ENCODE results near the gene NBEA. TPM values are rescaled to one million over a fixed set of nuclear protein-coding genes. Genes with fewer than 3 reads are reported as not detected.
"Not testable (repeated sequence)": the region's sequence is repeated elsewhere in the genome, so short reads cannot be mapped to it uniquely, and the experiment has no call there.

NBEA gene
- total RNA-seq, 1 experiment from 2014 or later = not detected

DNA sequence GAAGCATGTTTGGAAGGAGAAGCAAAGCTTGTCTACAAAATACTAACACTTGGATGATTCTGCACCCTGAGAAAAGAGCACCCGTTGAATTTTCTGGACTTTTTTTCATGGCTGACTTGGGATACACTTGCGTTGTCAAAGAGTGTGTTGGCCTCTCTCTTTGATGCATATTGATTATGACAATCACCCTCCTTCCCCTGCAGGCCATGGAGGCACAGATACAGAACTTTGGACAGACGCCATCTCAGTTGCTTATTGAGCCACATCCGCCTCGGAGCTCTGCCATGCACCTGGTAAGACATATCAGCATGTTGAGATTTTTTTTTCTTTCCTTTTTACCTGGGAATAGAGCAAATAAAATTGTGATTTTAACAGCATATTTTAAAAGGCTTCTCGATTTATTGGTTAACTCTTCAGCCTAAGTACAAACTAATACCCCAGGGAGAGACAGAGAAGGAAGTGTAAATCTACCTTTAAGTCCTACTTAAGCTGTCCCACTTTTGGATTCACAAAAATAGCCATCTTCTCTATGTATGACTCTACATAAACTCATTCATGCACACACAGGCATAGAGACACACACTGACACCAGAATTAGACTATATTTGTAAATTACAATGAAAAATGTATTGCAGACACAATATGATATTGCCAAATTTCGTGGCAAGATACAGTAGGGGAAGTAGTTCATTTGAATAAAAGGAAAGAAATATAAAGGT lies 704.1 kb downstream of the NBEA start:
- DNase-seq (ENCODE audit: low spot score) = no peak

DNA sequence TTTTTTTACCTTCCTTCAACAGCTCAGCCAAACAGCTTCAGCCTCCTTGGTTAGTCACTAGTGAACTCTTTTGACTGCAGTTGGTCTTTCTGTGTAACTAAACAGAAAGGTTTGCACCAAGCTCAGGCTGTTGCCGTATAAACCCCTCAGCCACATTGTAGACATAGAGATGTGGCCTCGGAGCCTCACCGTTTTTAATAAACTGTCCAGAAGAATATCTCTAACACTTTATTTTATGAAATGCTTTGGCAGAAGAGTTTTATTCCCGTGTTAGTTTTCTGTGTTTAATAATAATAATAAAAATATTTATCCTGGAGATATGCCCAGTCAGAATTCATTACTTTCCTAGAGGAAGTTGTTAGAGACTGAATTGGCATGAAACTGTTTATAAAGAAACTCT lies 706.1 kb downstream of the NBEA start:
- no peak for DNase-seq (ENCODE audit: low spot score)

DNA sequence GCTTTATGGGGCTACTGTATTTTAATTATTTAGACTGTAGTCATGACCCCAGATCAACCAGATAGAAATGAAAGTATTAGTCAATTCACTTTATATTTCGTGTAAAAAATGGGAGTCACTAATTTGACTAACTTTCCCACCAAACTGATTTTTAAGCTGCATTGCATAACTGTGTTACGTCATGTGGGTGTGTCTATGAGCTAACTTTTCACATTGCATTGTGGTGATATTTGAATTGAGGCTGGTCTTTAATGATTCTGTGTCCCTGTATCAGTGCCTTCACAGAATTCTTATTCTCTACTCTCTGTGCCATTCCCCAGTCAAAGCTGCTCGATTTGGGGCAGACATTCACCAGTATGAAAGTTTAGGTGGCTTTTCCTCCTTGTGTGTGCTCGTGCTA lies 707.1 kb downstream of the NBEA start:
- no peak for DNase-seq (ENCODE audit: low spot score)

DNA sequence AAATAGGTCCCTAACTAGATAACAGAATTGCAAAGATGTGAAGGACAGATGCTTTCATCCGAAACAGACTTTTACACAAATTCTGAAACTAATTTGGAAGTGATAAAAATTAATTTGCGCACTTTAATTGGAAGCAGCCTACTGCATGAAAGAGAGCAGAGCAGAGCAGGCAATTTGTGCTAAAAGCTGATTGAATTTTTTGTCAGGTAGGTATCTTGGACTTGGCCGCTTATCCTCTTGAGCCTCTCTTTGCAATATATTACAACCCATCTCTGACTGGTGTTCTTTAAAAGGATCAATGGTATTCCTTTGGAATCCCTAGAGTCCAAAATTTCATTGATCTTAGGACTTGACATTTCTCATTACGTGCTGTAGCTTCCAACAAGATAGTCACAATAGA lies 717.7 kb downstream of the NBEA start:
- DNase-seq (ENCODE audit: low spot score) = no peak

DNA sequence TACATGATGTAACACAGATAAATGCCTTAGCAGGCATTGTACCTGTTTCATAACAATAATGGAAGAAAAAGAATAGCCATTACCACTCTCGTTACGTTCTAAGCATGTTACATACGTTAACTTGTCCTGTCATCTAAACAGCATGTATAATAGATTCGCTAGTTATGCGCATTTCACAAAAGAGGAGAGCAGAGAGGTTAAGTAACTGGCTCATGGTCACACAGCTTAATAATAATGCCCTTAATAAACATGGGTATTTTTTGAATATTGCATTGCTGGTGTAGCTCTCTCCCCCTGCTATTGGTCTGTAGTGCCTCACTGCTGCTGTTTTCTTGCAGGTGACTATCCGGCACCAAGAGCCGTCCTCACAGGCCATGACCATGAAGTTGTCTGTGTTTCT lies 722.7 kb downstream of the NBEA start:
- DNase-seq (ENCODE audit: low spot score) = no peak

DNA sequence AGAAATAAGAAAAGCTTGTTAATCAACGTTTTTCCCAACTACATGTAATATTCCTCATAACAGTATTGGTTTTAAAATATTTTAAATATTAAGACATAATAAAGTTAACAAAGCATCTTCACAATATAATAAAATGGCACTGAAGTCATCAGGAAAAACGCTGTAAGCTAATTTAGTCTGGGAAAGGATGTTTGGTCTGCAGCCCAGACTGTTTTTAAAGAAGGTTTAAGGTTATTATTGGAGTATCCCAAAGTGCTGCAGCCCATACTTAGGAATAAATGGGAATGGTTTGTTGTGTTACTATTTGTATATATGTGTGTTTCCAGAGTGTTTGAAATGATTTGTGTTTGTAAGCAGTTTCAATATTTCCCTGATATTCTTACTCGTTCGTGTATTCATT lies 727.3 kb downstream of the NBEA start:
- DNase-seq (ENCODE audit: low spot score) = no peak

DNA sequence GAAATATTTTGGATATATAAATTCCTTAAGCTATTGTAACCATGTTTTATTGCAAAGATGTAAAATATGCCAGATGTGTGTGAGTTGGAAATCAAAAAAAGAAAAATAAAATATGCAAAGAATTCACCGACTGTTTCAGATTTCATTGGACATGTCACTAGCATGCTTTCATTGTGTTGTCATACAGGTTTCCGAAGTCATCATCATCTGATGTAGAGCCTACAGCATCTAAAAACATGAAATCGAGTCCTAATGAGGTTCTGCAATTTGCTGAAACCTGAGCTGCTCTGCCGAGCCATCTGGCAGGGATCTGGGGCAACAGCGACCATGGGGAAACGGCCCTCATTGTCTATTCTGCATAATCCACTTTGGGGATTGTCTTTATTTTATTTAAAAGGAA lies 730.5 kb downstream of the NBEA start:
- DNase-seq (ENCODE audit: low spot score) = no peak

DNA sequence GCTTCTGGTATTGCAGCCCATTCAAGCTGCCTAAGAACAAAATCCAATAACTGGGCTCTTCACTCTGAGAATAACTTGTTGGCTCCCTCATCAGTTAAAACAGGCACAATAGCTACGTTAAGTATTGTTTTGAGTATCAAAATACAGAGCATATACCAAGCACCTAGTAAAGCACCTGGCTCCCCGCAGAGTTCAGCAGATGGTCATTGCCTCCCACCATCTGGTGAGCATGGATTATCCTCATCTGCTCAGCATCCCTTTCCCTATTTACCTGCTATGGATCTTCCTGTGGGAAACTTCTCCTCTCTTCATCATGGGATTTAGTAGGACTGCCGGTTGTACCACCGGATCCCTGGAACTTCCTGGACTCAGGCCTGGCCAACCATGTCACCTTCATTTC lies 733.6 kb downstream of the NBEA start:
- no peak for DNase-seq (ENCODE audit: low spot score)

DNA sequence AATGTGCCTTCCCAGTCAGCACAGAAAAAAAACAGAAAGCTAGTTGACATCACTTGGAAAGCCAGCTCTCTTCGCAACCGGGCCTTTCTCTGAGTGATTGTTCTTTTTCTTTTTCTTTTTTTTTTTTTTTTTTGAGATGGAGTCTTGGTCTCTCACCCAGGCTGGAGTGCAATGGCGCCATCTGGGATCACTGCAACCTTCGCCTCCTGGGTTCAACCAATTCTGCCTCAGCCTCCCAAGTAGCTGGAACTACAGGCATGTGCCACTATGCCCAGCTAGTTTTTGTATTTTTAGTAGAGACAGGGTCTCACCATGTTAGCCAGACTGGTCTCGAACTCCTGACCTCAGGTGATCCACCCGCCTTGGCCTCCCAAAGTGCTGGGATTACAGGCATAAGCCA lies 735.8 kb downstream of the NBEA start:
- not testable (repeated sequence) for DNase-seq (ENCODE audit: low spot score)

DNA sequence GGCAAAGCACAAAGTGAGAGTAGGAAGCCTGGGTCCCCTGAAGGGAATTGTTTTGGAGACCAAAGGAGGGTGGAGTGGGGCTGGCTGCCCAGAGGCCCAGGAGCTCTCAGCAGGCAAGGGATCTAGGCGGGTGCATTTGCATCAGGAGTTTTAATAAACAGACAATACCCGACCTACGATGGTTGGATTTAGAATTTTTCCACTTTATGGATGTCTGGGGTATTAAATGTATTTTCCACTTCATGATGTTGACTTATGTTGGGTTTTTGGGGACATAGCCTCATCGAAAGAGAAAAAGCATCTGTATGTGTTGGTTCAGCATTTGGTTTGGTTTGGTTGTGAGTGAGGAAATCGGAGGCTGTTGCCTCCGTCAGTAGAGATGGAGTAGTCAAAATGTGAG lies 739.6 kb downstream of the NBEA start:
- DNase-seq (ENCODE audit: low spot score) = no peak

DNA sequence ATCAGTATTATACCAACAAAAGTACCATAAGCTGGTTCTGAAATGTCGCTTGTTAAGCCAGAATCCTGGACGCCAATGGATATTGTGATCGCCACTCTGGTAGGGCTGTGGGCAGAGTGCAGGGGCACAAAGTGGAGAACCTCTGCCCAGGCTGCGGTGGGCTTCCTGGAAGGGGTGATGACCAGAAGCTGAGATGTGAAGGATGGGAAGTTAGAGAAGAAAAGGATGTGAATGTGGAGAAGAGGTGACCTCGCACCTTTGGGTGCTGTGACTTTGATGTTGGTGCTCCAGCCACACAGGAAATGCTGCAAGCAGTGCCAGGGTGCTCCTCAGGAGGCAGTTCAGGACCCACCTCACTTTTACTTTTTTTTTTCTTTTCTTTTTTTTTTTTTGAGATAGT lies 742.4 kb downstream of the NBEA start:
- no peak for DNase-seq (ENCODE audit: low spot score)

DNA sequence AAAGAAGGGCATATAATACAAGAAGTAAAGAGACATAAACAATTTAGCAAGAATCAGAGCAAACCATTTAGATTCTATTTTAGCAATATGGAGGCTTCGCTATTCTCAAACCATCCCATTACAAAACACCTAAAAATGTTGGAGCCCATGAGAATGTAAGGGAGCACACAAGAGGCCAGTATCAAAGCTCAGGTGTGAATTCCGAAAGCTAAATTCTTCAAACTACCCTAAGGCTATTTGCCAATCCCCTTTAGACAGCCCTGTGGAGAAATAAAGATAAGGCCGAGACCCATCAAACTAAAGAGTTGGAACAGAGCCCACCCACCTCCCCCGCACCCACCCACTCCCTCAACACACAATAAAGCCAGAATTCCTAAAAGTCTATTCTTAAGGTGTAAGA lies 745.3 kb downstream of the NBEA start:
- DNase-seq (ENCODE audit: low spot score) = no peak

DNA sequence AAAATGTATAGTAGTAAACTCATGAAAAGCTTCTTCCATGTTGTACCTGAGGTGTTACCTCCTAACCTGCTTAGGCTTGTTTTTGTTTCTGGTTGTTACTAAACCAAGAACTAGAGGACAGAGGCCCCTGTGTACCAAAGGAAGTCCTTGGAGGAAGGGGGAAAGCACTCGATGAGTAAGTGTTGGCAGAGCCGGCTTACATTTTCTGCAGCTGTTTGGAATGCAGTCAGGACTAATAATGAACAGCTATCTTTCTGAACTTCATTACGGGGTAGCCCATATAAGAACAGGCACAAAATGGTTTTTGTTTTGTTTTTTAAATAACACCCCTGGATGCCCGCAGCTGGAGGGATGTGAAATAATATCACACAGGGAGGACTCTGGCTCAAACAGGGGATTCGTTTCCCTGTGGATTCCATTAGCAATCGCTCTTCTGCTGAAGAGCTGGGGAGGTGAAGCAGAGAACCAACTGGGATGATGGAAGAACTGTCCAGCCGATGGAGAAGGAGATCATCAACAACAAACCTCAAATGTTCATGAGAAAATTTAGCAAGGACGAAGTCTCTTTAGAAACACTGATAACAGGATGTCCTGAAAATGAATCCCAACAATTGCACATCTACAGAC lies 748.6 kb downstream of the NBEA start:
- no peak for DNase-seq (ENCODE audit: low spot score)

DNA sequence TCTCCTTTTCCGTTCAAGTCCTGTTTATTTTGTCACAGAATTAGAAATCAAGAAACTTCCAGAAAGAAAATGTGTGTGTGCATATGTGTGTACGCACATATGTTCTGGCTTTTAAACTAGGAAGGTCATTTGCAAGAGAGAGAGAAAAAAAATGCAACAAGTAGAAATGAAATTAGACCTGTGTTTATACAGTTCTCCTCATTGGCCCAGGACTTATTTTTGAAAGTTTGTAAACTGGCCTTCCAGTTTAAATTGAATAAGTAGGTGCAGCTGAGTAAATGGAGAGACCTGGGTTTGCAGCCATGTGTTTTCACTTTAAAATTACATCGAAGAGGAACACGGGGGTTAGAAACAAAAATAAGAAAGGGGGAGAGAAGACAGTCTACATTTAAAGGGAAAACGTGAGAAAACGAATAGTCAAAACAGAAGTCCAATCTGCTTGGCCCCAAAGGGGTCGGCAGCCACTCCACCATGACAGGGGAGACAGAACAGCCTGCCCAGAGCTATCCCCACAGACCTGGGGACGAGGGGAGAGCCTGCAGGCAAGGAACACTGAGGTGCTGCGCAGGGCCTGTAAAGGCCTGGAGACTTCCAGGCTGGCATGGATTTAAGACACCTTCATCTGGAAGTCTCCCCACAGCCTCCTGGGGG lies 751.2 kb downstream of the NBEA start:
- DNase-seq (ENCODE audit: low spot score) = no peak

DNA sequence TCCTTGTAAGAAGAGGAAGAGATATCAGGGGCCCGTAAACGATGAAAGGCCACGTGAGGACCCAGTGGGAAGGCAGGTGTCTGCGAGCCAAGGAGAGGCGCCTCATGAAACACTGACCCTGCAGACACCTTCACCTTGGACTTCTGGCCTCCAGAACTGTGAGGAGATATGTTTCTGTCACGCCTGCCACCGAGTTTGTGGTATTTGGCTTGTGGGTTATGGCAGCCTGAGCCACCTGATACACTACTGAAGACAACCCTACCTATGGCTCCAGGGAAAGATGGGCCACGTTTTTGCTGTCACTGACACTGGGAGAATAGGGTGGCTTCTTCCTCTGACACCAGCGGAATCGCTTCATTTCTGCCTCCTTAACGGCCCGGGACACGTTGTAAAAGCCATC lies 752.0 kb downstream of the NBEA start:
- no peak for DNase-seq (ENCODE audit: low spot score)

DNA sequence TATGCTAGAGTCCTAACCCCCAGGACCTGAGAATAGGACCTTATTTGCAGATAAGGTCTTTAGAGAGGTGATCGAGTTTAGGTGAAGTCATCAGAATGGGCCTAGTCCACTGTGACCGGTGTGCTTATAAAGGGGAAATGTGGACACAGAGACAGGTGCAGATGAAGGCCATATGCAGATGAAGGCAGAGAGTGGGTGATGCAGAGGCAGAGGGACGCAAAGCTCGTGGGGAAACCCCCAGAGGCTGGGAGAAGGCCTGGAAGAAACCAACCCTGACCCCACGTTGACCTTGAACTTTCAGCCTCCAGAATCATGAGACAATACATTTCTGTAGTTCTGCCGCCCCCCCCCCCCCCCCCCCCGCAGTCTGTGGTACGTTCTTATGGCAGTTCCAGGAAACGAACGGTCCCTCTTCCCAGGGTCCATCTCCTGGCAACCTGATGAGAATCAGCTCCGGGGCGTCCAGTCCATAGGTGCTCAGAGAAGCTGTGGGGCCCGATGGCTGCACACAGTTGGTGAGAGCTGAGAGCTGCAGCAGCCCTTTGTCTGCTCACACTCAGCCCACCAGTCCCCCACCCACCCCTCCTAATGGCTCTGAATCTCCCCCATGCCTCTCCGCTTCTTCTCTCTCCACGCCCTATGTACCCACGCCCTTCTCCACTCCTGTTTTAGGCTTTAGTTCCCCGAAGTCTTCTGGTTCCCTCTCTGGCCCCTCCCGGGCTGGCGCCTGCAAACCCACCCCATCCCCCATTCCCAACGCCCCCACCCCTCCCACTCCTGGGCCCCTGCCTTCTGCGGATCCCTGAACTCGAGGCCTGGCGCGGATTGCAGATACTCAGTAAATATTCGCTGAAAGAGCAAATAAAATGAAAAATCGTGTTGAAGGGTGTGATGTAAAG lies 752.7 kb downstream of the NBEA start:
- DNase-seq (ENCODE audit: low spot score) = no peak

DNA sequence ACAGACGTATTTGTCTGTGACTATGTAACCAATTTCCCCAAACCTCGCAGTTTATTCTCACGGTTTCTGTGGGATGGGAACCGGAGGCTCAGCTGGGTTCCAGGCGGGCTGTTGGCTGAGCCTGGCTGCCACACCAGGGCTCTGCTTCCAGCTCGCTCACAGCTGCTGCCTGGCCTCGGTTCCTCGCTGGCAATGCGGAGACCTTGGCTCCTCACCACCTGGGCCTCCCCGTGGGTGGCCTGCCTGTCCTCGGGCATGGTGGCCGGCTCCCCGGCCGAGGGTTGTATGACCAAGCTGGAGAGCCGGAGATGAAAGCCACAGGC lies 753.3 kb downstream of the NBEA start:
- DNase-seq (ENCODE audit: low spot score) = no peak

DNA sequence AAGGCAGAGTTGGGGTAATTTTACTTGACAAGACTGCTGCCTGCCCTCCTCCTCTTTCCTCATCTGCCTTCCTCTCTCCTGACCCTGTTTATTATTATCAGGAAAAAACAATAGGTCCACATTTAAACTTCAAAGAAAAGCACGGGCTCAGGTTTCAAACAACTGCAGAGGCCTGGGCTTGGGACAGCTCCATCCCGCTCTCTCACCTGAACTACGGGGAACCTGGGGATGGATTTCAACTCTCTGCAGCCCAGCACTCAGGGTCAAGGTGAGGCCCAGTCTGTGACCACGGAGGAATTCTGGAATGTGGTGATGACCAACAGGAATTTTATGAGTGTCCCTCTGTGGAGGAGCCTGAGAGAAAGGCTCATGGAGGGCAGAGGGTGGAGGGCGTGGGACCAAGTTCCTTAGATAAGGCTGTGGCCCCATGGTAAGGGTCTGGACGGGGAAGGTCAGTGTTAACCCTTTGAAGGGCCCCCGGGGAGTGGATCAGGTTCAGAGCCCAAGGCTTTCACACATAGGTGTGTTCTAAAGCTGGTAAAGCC lies 755.2 kb downstream of the NBEA start:
- no peak for DNase-seq (ENCODE audit: low spot score)

DNA sequence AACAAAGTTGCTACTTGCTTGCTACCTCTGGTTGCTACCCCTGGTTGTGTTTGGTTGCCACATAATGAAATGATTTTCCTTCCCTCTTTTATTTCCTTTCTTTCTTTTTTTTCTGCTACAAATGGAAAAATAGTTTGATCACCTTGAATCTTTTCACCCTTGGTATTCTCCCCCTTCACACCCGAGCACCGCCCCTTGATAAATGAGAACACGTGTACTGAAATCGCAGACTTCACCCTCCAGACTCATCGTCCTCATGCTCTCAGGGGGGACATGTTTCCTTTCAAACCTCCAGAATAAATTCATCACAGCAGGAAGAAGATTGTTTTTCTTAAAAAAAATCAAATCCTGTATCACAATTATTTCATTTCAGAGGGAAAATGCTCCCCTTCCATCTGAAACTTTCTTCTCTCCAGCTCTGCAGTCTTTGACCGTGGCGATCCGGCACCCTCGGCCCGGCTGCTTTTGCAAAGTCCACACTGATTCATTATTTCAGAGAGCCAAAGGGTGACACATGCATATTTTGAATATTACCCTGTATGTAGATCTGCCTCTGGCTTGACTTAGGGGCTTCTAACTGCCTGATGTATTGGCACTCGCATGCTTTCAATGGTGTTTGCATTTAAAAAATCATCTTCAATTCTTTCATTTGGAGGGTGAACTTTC lies 757.0 kb downstream of the NBEA start:
- DNase-seq (ENCODE audit: low spot score) = no peak

DNA sequence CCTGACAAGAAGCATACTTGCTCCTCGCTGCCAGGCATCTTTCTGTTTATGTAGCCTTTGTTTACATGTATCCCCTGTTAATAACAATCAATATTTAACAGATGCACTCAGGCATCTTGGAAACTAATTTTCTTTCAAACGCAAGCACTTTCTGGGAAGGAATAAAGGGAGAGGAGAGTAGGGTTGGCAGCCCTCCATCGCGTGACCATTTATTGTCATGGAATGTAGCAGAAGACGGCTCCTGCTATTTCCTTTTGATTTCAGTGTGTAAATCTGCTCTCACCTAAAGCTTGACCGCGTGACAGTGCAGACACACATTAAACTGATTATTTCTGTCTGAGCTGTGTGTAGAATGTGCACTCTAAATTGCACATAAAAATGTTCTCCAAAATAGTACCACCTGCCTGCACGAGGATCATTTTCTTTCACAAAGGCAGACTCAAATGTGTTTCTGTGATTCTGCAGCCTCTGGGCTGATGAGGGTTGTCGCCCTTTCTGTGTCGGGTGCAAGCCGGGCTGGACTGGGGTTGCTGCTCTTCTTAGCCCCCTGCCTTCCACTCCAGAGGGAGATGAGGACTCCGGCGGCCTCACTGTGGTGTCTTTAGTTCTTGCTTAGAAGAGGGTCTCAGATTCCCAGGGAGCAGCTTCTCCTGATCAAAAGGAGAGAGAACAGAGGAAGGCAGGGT lies 757.9 kb downstream of the NBEA start:
- no peak for DNase-seq (ENCODE audit: low spot score)

DNA sequence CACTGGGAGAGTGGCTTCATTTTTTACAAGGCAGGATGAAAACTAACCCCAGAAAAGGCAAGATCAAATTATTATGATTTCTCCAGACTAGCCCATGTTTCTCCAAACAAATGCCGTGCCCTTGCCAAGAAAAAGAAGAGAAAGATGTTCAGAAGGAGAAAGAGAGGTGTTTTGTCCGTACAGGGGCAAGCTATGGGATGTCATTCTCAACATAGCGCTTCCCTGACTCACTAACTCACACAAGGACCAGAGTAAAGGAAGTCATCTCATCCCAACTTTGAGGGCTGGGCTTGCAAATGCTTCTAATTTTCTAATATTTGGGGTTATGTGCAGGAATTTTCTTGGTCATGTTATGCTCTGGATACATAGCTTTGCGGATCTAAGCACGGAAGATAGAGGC lies 758.6 kb downstream of the NBEA start:
- no peak for DNase-seq (ENCODE audit: low spot score)
